Measurements from ENCODE around the gene PADI3. TPM values are rescaled to one million over a fixed set of nuclear protein-coding genes. Genes with fewer than 3 reads are reported as not detected.

PADI3 gene, protein sequence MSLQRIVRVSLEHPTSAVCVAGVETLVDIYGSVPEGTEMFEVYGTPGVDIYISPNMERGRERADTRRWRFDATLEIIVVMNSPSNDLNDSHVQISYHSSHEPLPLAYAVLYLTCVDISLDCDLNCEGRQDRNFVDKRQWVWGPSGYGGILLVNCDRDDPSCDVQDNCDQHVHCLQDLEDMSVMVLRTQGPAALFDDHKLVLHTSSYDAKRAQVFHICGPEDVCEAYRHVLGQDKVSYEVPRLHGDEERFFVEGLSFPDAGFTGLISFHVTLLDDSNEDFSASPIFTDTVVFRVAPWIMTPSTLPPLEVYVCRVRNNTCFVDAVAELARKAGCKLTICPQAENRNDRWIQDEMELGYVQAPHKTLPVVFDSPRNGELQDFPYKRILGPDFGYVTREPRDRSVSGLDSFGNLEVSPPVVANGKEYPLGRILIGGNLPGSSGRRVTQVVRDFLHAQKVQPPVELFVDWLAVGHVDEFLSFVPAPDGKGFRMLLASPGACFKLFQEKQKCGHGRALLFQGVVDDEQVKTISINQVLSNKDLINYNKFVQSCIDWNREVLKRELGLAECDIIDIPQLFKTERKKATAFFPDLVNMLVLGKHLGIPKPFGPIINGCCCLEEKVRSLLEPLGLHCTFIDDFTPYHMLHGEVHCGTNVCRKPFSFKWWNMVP
- total RNA-seq (not detected in 2 replicates), polyA plus RNA-seq (not detected in 2 replicates), polyA minus RNA-seq (not detected in 2 replicates), Bru-seq, nascent RNA (not detected), BruChase-seq, experiment 1, labeled RNA remaining after a 6-hour chase (not detected), BruChase-seq, experiment 2, labeled RNA remaining after a 2-hour chase (not detected)
- not detected in 2 replicates for polyA plus RNA-seq (2011; cell fraction: cytosol; rRNA removed)
- polyA plus RNA-seq (2011; cell fraction: nucleus; rRNA removed): not detected in 2 replicates
- not detected in 2 replicates for polyA plus RNA-seq (2012)
- polyA minus RNA-seq (2011; cell fraction: cytosol; rRNA and poly(A)+ RNA removed): not detected
- polyA minus RNA-seq (2011; cell fraction: nucleus; rRNA and poly(A)+ RNA removed): not detected in 2 replicates
- long read RNA-seq: 0 reads

DNA sequence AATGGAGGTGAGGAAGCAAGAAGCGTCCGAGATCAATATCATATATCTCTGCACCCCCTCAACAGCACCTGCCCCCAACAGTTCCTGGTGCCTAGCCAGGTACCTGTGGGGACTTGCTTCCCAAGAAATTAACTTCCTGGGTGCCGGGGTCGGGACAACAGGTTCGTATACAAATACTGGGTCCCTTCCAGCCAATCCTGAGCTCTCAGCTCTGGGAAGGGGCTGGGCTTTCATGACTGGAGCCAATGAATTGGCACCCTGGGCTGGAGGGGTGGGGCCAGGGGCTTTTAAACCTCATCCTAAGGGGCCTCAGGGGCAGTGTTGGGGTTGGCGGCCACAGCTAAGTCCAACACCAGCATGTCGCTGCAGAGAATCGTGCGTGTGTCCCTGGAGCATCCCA lies at the start of gene PADI3:
Gene PADI3, plus strand, starts transcription at position 318 of the 400 bp plus-strand sequence. Its CDS starts 40 bp downstream, at position 358.
- Histone ChIP-seq H4K20me1 (replicated peaks; ENCODE audit: control insufficient read depth, extremely low read depth, insufficient read depth, low read length) (no peaks in the 10 kb centered on the region), H3K4me2 (ENCODE audit: insufficient read depth, low read length) (no peak within 1 kb of the TSS), H3K9me3 (replicated peaks; ENCODE audit: control insufficient read depth, insufficient read depth, low read length) (no peaks in the 10 kb centered on the region), H3K4me1 (ENCODE audit: control insufficient read depth, extremely low read depth, insufficient read depth, low read length) (peaks cover 15% of the 10 kb centered on the region), H3K4me3 (replicated peaks in 1 of 3; ENCODE audit: insufficient read depth in 1 of 3, low read depth in 1 of 3, low read length in 3 of 3) (no peak within 1 kb of the TSS), H2AFZ (ENCODE audit: low read depth, low read length) (no peak within 1 kb of the TSS), H3K9ac (replicated peaks; ENCODE audit: extremely low read depth, insufficient read depth, low read length) (no peak within 1 kb of the TSS), H3K27ac (ENCODE audit: insufficient read depth, low read depth, low read length) (no peak within 1 kb of the TSS), H3K9me1 (replicated peaks; ENCODE audit: control insufficient read depth, extremely low read depth, insufficient read depth, low read length) (no peaks in the 10 kb centered on the region), H3K27me3 (ENCODE audit: control insufficient read depth in 2 of 2, insufficient read depth in 2 of 2, low read length in 2 of 2) (no peaks in the 10 kb centered on the region), H3K36me3 (ENCODE audit: control insufficient read depth in 2 of 2, extremely low read depth in 1 of 2, insufficient read depth in 2 of 2, low read length in 2 of 2) (no peaks in the 10 kb centered on the region), H3K79me2 (ENCODE audit: control insufficient read depth, insufficient read depth, low read length) (no peaks in the 10 kb centered on the region)
- dilution Hi-C loops (cut with MboI; ENCODE audit: extremely low pct_ligation_motif_present, low sequenced_read_pairs) (no loop called here), intact Hi-C loops (cut with micrococcal nuclease) (no loop called here)
- TF ChIP-seq POLR2A (IDR thresholded peaks at IDR 0.05; ENCODE audit: low read depth, low read length) (no peak), EZH2 (IDR thresholded peaks at IDR 0.05; ENCODE audit: borderline replicate concordance, low read depth, low read length, severe bottlenecking) (no peak), GATA2 (IDR thresholded peaks at IDR 0.05; ENCODE audit: insufficient read depth, insufficient read length, low read depth, low read length) (no peak), MYC (IDR thresholded peaks at IDR 0.05; ENCODE audit: low read depth, low read length) (no peak), POLR2AphosphoS5 (IDR thresholded peaks at IDR 0.05; ENCODE audit: insufficient read depth, low read depth, low read length) (no peak)
- TF ChIP-seq, protein P1, sequence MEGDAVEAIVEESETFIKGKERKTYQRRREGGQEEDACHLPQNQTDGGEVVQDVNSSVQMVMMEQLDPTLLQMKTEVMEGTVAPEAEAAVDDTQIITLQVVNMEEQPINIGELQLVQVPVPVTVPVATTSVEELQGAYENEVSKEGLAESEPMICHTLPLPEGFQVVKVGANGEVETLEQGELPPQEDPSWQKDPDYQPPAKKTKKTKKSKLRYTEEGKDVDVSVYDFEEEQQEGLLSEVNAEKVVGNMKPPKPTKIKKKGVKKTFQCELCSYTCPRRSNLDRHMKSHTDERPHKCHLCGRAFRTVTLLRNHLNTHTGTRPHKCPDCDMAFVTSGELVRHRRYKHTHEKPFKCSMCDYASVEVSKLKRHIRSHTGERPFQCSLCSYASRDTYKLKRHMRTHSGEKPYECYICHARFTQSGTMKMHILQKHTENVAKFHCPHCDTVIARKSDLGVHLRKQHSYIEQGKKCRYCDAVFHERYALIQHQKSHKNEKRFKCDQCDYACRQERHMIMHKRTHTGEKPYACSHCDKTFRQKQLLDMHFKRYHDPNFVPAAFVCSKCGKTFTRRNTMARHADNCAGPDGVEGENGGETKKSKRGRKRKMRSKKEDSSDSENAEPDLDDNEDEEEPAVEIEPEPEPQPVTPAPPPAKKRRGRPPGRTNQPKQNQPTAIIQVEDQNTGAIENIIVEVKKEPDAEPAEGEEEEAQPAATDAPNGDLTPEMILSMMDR (IDR thresholded peaks at IDR 0.05; ENCODE audit: extremely low read depth in 1 of 2, insufficient read depth in 1 of 2, low read depth in 1 of 2, low read length in 2 of 2): no peak
- DNase-seq (ENCODE audit: low read depth, low spot score): no peak
- no peak for FAIRE-seq
- ChIA-PET CTCF (interaction anchor here (2.5 to 4.7 kb wide), 2 partner anchors 9 to 13 kb away, joined by 10 to 28 read pairs; no protein-coding TSS in a partner anchor), POLR2A (no interaction called here)
- no TSS peak for BruUV-seq (replicated peaks)

Measured in endothelial cell of umbilical vein (primary cell).